Stomach smooth muscle (tissue), 2 donors: ENCODE measurements around the gene HAND1.

Experiments
- H3K27ac ChIP-seq: one replicate; pipeline ENCODE4 v1.7.0; 2013; ENCODE audit warnings: mild to moderate bottlenecking, low read length, inconsistent platforms
- H3K27me3 ChIP-seq, 2 donors: one replicate each; pipeline ENCODE4 v1.7.0; 2013; ENCODE audit warnings: low read length in 2 of 2; ENCODE audit not compliant: insufficient read depth in 2 of 2, control insufficient read depth in 1 of 2
- H3K36me3 ChIP-seq, 2 donors: one replicate each; pipeline ENCODE4 v1.7.0; 2013; ENCODE audit warnings: low read length in 2 of 2; ENCODE audit not compliant: control insufficient read depth in 2 of 2, insufficient read depth in 2 of 2
- H3K4me1 ChIP-seq: one replicate; pipeline ENCODE4 v1.7.0; 2013; ENCODE audit warnings: low read length; ENCODE audit not compliant: control insufficient read depth, insufficient read depth
- H3K4me3 ChIP-seq, 2 donors: one replicate each; pipeline ENCODE4 v1.7.0; 2013; ENCODE audit warnings: low read length in 2 of 2
- H3K9ac ChIP-seq, 2 donors: one replicate each; pipeline ENCODE4 v1.7.0; 2013; ENCODE audit warnings: low read length in 2 of 2, mild to moderate bottlenecking in 1 of 2
- H3K9me3 ChIP-seq, 2 donors: one replicate each; pipeline ENCODE4 v1.7.0; 2013; ENCODE audit warnings: low read length in 2 of 2; ENCODE audit not compliant: control insufficient read depth in 2 of 2
- donor health status: healthy.
- donor health status: Pancreatic carcinoma.

The HAND1 gene

GRCh38 chr5:154485850-154486426 lies 7.9 kb upstream of the HAND1 start:
- Histone ChIP-seq H3K9ac (no peak overlapping the region), H3K27ac (no peak overlapping the region), H3K9me3 (peaks cover 0 to 3% of the 10 kb centered on the region in 2 donors), H3K4me3 (no peak overlapping the region), H3K27me3 (peaks cover 64 to 80% of the 10 kb centered on the region in 2 donors), H3K36me3 (no peaks in the 10 kb centered on the region), H3K4me1 (peaks cover 12% of the 10 kb centered on the region)

GRCh38 chr5:154485096-154485491 lies 7.1 kb upstream of the HAND1 start:
- Histone ChIP-seq H3K9ac (no peak overlapping the region), H3K36me3 (no peaks in the 10 kb centered on the region), H3K27ac (no peak overlapping the region), H3K4me1 (peaks cover 13% of the 10 kb centered on the region), H3K27me3 (peaks cover 72 to 86% of the 10 kb centered on the region in 2 donors), H3K9me3 (peaks cover 0 to 3% of the 10 kb centered on the region in 2 donors), H3K4me3 (no peak overlapping the region)

GRCh38 chr5:154484393-154485095 lies 6.5 kb upstream of the HAND1 start:
- Histone ChIP-seq H3K9ac (no peak overlapping the region), H3K36me3 (no peaks in the 10 kb centered on the region), H3K27ac (no peak overlapping the region), H3K4me3 (no peak overlapping the region), H3K9me3 (peaks cover 0 to 3% of the 10 kb centered on the region in 2 donors), H3K27me3 (peaks cover 74 to 89% of the 10 kb centered on the region in 2 donors), H3K4me1 (peaks cover 15% of the 10 kb centered on the region)

- Histone ChIP-seq H3K27ac (no peak overlapping the region), H3K4me1 (peaks cover 22% of the 10 kb centered on the region), H3K9me3 (peaks cover 0 to 3% of the 10 kb centered on the region in 2 donors), H3K9ac (no peak overlapping the region), H3K27me3 (peaks cover 79 to 93% of the 10 kb centered on the region in 2 donors), H3K4me3 (no peak overlapping the region), H3K36me3 (no peaks in the 10 kb centered on the region)
Observed at GRCh38 chr5:154483654-154484392, 5.8 kb upstream of the HAND1 start.

- Histone ChIP-seq H3K4me3 (no peak overlapping the region), H3K27me3 (peaks cover 87 to 99% of the 10 kb centered on the region in 2 donors), H3K4me1 (peaks cover 31% of the 10 kb centered on the region)
Observed at GRCh38 chr5:154482528-154483449, 4.8 kb upstream of the HAND1 start.

DNA sequence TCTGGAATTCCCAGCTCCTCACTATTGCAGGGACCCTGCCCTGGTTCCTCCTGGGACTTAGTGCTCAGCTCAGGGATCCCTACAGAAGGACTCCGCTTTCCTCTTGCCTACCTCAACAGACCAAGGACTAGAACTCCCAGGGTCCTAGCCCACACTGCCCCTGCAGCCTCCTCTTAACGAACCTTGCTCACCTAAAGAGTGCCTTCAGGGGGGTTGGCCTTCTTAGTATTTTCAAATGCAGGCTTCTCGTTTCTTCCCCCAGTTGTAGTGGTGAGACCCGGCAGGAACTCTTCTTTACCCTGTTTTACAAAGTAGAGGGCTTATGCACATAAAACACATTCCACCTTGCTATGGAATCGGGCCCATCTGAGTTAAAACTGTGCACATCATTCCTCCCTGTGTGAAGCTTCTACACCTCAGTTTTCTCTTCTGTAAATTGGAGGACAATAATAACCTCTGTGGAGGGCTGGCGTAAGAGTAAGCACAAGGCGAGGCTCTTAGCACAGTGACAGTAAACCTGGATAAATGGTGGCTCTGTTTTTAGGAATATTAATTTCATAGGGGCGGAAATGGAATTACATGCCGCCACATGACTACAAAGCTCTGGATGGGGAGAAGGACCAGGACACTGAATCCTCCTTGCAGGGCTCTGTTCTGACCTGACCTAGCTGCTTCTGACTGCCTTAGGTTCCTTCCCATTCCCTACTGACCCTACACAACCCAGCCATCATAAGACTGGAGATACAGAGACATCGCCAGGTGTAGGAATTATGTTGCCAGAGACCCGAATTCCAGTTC lies 3.8 kb upstream of the HAND1 start:
- peaks cover 93 to 100% of the 10 kb centered on the region in 2 donors for H3K27me3 ChIP-seq
- peaks cover 0 to 3% of the 10 kb centered on the region in 2 donors for H3K9me3 ChIP-seq
- no peak overlapping the region for H3K4me3 ChIP-seq

More at GRCh38 chr5:154482528-154483449, 4.8 kb upstream of the HAND1 start:
- Histone ChIP-seq H3K9ac (no peak overlapping the region), H3K9me3 (peaks cover 0 to 3% of the 10 kb centered on the region in 2 donors), H3K36me3 (no peaks in the 10 kb centered on the region), H3K27ac (no peak overlapping the region)

DNA sequence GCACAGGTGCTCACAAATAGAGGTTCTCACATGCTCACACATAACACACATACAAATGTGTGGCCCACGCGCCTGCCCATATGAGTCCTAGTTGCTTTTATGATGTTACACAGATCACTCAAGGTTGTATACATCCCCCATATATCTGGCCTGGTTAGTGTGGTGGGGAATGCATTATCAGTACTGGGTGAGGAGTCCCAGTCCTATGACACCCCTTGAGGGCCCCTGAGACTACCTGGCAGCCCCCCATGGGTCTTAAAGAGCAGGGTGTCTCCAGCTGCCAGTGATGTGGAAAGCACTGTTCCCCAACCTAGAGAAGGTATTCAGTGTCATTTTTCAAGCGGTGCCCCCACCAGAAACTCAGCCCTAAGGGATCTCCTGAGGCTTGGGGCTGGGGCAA lies 2.8 kb upstream of the HAND1 start:
- Histone ChIP-seq H3K4me1 (peaks cover 48% of the 10 kb centered on the region), H3K27ac (no peak overlapping the region), H3K9me3 (peaks cover 0 to 3% of the 10 kb centered on the region in 2 donors), H3K36me3 (no peaks in the 10 kb centered on the region), H3K27me3 (peaks cover 95 to 100% of the 10 kb centered on the region in 2 donors), H3K9ac (no peak overlapping the region), H3K4me3 (no peak overlapping the region)

More for the DNA sequence above, 3.8 kb upstream of the HAND1 start:
- H3K27ac ChIP-seq, result no peak overlapping the region
- H3K4me1 ChIP-seq, result peaks cover 39% of the 10 kb centered on the region
- no peaks in the 10 kb centered on the region for H3K36me3 ChIP-seq
- no peak overlapping the region for H3K9ac ChIP-seq

- Histone ChIP-seq H3K4me3 (no peak overlapping the region), H3K4me1 (peaks cover 52% of the 10 kb centered on the region), H3K27ac (no peak overlapping the region), H3K27me3 (peaks cover 95 to 100% of the 10 kb centered on the region in 2 donors), H3K9ac (no peak overlapping the region), H3K9me3 (no peaks in the 10 kb centered on the region), H3K36me3 (no peaks in the 10 kb centered on the region)
Observed at GRCh38 chr5:154479944-154480750, 2.1 kb upstream of the HAND1 start.
